ENCODE data around the gene MTHFSD.

The MTHFSD gene

GRCh38 chr16:86528061-86528929 lies 26.7 kb downstream of the MTHFSD start:
- no peak for DNase-seq

GRCh38 chr16:86527366-86527765 lies 27.7 kb downstream of the MTHFSD start:
- no peak for DNase-seq

DNA sequence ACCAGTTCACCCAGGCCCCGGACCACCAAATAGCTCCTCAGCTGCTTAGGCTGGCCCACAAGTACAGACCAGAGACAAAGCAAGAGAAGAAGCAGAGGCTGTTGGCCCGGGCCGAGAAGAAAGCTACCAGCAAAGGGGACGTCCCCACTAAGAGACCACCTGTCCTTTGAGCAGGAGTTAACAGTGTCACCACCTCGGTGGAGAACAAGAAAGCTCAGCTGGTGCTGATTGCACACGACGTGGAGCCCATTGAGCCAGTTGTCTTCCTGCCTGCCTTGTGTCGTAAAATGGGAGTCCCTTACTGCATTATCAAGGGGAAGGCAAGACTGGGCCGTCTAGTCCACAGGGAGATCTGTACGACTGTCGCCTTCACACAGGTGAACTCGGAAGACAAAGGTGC lies 29.3 kb downstream of the MTHFSD start:
- no peak for DNase-seq

- no peak for DNase-seq
These were observed 31.0 kb downstream of the MTHFSD start for GRCh38 chr16:86524029-86524428.

DNA sequence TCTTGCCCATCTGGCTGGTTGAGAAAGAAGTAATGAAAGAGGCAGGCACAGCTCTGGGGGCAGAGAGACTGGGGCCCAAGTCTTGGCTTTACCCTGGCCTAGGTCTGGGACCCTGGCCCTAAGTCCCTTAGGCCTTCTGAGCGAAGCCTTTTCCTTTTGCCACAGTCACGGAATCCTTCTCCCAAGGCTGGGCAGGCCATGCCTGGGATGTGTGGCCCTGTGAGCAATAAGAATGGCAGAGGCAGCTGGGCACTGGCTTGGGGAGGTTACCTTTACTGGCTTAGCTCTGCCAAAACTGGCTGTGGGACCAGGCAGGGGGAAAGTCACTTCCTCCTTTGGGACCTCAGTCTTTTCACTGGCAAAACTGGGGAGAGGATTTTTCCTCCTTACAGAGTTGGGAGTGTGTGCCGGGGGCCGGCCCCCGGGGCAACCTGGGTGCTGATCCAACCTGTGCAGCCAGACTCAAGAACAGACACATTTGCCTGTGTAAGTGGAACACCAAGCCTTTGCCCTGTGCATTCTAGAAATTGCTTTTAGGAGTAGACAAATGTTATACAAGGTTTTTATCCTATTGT lies 31.8 kb downstream of the MTHFSD start:
- DNase-seq: no peak

DNA sequence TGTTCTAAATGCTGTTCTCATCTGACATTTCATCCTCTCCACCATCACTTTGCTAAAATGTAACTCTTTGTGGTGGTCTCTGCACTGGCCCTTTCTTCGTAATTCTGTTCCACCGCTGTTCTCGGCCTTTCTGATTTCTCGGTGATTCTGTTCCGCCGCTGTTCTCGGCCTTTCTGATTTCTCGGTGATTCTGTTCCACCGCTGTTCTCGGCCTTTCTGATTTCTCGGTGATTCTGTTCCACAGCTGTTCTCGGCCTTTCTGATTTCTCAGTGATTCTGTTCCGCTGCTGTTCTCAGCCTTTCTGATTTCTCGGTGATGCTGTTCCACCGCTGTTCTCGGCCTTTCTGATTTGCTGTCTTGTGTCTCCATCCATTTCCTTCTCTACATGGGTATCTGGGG lies 32.4 kb downstream of the MTHFSD start:
- no peak for DNase-seq

GRCh38 chr16:86521236-86522197 lies 33.5 kb downstream of the MTHFSD start:
- no peak for DNase-seq

- DNase-seq: no peak
These were observed 34.5 kb downstream of the MTHFSD start for GRCh38 chr16:86520317-86521210.

DNA sequence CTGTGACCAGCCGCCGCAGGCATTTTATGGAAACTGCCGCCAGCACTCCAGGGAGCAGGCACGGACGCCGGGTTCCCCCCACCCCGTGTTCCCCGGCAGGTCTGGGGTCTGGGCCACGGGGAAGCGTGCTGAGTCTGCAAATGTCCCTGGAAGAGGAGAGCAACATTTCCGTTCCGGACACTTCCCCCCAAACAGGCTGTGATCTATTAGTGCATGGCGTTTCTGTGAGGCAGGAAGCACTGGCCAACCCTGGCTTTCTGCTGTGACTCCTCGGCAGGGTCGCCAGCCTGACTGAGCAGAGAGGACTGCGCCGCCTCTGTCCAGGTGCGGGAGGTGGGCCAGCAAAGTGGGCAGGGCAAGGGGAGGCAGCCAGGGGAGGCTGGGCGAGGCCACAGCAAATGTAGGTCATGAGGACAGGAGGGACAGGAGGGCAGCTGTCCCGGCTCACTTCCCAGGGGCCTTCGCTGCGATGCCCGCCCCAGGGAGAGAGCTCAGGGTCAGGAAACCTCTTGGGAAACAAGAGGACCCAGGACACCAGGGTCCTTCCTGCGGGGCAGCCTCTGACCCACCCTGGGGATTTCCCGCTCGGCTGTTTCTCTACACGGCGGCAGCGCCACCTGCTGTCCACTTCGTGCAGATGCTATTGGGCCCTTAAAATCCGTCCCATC lies 35.3 kb downstream of the MTHFSD start:
- no peak for DNase-seq

GRCh38 chr16:86519007-86519648 lies 35.9 kb downstream of the MTHFSD start:
- no peak for DNase-seq

DNA sequence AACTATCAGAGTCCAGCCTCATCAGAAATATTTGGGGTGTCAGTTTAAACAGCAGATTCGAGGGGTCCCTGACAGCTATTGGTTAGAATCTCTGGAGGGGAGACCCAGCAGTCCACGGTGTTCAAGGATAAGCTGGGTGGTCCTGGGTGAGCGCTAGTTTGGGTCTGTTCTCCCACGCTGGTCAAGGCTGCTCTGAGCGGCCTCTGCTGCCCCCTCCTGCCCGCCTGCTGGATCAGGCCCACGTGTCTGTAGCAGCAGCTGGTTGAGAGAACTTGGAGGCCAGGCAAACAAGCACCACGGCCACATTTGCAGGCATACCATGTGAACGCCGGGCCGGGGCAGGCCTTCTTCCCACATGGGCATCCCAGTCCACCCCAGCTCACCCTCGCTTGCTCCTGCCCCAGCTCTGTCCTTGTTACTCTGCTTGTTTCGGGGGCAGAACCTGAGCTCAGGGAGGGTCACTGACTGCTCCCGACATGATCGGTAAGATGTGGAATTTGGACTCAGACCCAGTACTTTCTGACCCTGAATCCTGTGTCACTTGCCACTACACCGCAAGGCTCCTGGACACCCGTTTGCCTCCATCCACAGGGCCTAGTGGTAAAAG lies 37.3 kb downstream of the MTHFSD start:
- DNase-seq: peak; percentile 90

GRCh38 chr16:86517033-86517432 lies 38.0 kb downstream of the MTHFSD start:
- no peak for DNase-seq

DNA sequence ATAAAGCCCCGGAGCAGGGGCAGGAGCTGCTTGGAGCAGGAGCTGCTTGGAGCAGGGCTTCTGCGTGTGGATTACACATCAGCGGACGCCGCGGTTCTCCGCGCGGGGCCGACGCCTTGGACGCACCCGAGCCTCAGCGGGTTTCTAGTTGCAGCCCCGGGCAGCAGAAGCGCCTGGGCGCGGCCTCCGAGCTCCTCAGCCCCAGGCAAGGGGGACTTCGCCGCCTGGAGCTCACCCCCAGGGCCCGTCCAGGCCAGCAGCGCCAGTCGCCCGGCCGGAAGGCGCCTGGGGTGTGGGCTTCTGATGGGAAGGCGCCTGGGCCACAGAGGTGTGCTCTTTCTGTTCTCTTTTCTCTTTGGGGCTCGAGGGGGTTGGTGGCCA lies 38.4 kb downstream of the MTHFSD start:
- DNase-seq: no peak

DNA sequence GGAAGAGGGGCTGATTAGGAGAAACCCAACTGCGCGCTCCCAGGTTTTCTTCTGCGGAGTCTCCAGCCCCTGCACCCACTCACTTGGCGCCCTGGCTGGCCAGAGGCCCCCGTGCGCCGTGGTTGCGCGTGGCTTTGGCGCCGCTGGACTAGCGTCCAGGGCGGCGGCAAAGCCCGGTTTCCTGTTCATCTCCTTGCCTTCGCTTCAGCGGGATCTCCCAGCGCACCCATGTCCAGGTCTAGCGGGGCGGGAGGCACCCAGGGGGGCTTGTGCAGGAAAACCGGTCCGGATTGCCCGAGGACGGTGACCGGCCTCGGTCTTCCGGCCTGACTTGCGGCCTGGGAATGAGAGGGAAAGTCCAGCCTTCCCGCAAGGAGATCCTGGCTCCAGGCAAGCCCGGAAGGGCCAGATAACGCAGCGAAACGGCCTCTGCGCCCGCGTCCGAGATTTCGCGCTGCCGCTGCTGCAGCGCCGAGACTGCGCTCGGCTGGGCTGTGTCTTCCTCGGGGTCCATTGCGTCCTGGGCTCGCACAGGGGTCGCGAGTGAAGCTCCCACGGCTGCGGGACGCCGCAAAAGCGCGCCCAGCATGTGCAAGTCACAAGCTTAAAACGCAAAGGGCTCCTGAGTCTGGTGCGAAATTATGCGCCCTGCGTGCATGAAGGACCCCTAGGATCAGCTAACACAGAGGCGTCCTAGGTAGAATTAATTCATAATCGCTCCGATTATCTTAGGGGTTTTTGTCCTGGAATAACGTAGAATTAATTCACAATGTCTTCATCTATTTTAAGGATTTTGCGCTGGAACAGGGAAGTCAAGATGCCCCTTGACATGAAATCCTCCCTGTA lies 39.0 kb downstream of the MTHFSD start:
- DNase-seq: no peak

GRCh38 chr16:86515413-86515776 lies 39.6 kb downstream of the MTHFSD start:
- DNase-seq: no peak

DNA sequence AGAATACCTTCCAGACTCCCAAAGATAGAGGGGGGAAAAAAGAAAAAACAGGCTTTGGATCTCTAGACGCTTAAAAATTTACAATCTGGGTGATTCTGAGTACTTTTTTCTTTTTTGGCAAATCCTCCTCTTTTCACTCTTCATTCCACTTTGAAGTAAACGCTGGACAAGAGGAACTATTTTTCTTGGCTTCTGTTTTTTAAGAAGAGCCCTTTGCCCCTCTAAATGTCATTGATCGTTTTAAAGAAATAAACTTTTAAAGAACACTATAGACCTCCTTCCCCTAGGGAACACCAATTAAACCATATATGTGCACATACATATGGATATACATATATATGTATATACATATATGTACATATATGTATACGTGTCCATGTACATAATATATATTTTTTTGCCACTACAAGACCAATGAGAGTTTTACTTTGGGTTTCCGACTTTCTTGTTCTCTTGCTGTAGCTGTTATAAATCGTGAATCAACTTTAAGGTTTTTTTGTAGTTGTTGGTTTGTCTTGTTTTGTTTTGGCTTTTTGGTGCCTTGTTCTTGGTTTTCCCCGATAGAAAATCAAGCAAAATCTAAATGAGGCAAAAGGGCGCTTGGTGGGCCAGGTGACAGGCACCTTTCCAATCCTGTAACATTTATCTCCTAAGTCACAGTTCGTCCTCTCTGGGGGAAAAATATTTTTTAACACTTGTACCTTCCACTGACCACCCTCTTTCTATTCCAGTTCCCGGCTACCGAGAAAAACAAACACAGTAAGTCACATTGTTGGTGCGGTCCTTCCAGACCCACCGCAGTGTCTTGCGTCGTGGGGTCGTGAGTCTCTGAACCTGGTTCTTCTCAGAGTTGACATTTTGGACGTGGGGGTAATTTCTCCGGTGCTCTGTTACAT lies 40.3 kb downstream of the MTHFSD start:
- DNase-seq: no peak

DNA sequence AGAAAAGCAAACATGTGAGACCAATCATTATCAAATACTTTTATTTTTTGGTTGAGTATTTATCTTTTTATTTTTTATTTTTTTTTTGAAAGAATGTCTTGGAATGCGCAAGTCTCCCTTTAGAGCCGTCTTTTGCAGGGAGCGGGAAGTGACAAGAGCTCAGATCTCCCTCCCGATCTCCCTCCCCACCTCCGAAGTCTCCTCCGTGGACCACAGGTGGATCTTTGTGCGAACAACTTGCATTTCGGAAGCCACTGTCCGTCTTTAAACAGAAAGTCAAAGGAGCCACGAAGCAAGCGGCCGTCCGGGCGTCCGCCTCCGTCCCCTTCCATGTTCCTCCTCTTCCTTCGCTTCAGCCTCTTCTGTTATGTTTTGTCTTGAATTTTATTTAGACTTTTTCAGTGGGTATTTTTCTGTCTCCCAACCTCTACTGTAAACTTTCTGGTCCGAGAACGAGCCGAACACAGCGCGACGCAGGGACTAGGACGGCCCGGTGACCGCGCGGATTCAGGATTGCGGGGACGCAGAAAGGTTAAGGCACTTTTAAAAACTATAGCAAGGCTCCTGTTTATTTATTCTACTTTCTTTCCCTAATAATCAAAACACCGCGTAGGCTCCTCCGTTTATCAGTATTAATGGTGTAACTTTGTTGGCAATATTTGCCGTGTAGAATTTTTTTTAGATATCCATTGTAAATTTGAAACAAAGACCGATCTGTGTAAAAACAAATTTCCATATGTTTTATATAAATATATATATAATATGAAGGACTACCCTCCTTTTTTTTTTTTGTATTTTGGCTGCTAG lies 41.4 kb downstream of the MTHFSD start:
- DNase-seq: no peak
